HG02623 (cell line): ENCODE data around the gene RGS7BP.

Experiments
- ATAC-seq: cut with Tn5 transposase; IDR thresholded peaks from one replicate; pipeline ENCODE4 v1.9.1; 2021; ENCODE audit warnings: moderate library complexity; ENCODE audit not compliant: unreplicated experiment

The RGS7BP gene

GRCh38 chr5:64628901-64629300 is 123.1 kb downstream of the RGS7BP start:
- ATAC-seq: no peak

GRCh38 chr5:64629841-64630240 is 124.0 kb downstream of the RGS7BP start:
- ATAC-seq: no peak

DNA sequence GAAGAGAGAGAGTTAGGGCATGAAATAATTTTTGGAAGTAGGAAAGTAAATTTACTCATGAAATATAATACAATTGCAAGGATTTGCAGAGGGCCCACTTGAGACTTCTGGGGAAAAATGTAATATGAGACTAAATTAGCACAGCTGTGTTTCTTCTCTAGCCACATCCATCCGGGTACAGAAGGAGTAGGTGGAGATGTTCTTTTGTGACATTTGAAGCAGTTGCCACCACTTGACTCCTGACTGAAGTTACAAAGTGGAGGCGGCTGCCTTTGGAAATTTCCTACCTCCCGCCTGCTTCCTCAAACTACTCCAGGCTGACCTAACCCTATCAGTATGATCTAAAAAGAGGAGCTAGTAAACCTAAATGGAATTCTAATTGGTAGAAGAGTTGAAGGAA is 126.4 kb downstream of the RGS7BP start:
- ATAC-seq: no peak

- ATAC-seq: no peak
Observed at GRCh38 chr5:64634997-64635686, 129.3 kb downstream of the RGS7BP start.

DNA sequence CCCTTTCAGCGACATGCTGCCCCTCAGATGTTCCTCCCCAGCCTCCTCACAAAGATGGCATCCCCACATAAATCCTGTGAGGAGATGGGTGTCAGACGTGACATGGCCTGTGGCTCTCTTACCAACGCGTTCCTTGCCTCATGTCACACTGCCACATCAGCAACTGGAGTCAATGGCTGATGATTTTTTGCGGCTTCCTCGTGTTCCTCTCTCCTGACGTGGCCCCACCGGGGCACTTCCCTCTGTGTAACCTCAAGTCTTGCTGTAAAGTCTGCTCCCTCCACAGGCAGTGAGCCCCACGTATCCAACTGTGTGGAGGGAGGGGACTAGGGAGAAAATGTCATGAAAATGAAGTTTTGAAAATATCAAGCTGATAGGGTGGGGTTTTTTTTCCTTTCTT is 131.3 kb downstream of the RGS7BP start:
- no peak for ATAC-seq

DNA sequence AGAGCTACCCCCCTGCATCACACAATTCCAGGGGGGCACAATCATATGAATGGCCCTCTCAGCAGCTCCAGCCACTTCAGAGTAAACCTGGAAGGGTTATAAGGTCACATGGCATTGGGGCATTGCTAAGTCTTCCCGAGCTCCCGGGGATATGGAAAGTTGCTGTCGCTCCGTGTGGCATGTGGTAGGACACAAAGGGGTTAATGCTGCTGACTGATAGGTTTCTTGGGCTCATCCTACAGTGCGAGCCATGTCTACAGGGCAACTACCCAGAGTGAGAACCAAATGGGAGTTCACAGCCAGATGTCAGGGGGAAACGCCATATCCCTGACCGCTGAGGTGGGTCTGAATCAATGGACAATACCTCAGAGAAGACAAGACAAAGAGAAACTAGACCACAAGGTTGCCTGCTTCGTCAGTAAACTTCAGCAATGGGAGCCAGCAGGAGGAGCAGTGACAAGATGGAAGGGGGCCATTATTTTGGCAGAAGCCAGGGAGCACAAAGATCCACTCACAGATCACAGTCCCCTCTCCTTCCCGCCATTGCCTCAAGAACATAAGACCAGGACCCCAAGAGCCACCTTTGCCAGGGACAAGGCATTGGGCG is 132.1 kb downstream of the RGS7BP start:
- no peak for ATAC-seq

GRCh38 chr5:64644831-64645230 is 139.0 kb downstream of the RGS7BP start:
- no peak for ATAC-seq

GRCh38 chr5:64646169-64646568 is 140.4 kb downstream of the RGS7BP start:
- no peak for ATAC-seq

DNA sequence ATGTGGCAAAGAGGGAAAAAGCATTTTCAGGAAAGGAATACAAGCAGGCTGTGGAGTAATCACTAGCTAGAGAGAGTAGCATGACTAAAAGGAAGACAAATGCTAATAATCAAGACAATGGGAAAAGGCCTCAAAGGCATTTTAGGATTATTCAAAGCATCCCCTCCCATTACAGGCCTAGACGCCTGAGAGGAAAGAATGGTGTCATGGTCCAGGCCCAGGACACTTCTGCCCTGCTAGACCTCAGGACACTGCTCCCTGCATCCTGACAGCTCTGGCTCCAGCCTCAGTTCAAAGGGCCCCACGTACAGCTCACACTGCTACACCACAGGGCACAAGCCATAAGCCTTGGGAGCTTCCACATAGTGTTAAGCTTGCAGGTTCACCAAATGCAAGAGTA is 143.7 kb downstream of the RGS7BP start:
- no peak for ATAC-seq

GRCh38 chr5:64653766-64654560 is 148.1 kb downstream of the RGS7BP start:
- ATAC-seq: no peak

DNA sequence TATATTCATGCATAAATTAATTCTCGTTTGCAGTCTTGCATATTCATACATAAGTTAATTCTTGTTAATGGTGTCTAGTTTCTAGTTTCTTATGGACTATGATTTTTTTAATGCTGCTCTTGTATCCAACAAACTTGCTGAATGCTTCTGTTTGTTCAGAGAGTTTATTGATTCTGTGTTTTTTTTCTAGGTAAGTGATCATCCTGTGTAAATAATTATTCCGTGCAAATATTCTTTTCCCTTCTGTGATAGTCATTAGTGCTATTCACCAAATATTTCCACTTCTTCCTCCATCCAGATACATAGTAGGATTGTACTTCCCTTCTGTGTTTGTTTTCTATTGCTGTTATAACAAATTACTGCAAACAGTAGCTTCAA is 148.7 kb downstream of the RGS7BP start:
- ATAC-seq: no peak

DNA sequence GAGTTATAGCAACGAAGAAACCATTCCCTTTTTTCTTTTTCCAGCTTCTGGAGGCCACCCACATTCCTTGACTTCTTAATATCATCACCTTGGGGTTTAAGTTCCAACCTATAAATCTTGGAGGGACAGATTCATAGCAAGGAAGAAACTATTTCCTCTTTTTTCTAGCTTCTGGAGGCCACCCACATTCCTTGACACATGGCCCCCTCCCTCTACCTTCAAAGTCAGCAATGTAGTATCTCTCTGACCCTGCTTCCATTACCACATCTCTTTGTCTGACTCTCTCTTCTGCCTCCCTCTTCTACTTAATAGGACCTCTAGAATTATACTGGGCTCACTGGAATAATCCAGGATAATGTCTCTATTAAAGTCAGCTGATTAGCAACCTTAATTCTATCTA is 149.8 kb downstream of the RGS7BP start:
- ATAC-seq: no peak

DNA sequence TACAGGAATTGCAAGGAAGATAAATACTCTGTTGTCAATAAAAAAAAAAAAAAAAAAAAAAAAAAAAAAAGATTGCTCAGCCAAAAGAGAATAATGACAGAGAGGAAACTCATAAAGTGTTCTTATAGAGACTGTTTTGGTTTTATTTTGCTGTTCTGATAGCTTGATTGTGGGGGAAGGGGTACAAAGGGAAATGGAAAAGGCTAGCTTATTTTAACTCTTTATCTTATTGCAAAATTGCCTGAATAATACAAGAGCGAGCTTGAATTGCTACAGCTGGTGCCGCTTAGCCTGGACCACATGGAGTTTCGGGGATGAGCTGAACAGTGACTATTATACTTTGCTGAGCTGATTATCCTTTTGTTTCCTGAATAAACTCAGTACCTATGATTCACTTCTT is 153.5 kb downstream of the RGS7BP start:
- no peak for ATAC-seq
